ENCODE results near the gene SLFNL1.
A peak's percentile ranks its signal among the peaks of the same experiment; 100 is the strongest.

Gene SLFNL1

GRCh38 chr1:40985161-40985560 is 36.4 kb downstream of the SLFNL1 start:
- DNase-seq, result no peak

GRCh38 chr1:40984531-40984930 is 37.0 kb downstream of the SLFNL1 start:
- no peak for DNase-seq

- DNase-seq, result no peak
Measured at GRCh38 chr1:40984066-40984465, 37.5 kb downstream of the SLFNL1 start.

GRCh38 chr1:40983286-40983685 is 38.2 kb downstream of the SLFNL1 start:
- DNase-seq, result no peak

GRCh38 chr1:40982721-40983120 is 38.8 kb downstream of the SLFNL1 start:
- DNase-seq, result no peak

GRCh38 chr1:40981691-40982448 is 39.7 kb downstream of the SLFNL1 start:
- no peak for DNase-seq

- DNase-seq, result peak; percentile 69 to 80
Measured at GRCh38 chr1:40980453-40981121, 40.9 kb downstream of the SLFNL1 start.

- DNase-seq, result no peak
Measured at GRCh38 chr1:40980068-40980452, 41.5 kb downstream of the SLFNL1 start.

- DNase-seq, result peak; percentile 93 to 100
Measured at GRCh38 chr1:40979241-40980067, 42.1 kb downstream of the SLFNL1 start, which contains the start of gene CTPS1. CTPS1 (plus strand) TSS chr1:40979696; CDS start chr1:40983291, 3,595 bp downstream.

- DNase-seq, result no peak
Measured at GRCh38 chr1:40978886-40979240, 42.7 kb downstream of the SLFNL1 start.

GRCh38 chr1:40977716-40978115 is 43.8 kb downstream of the SLFNL1 start:
- no peak for DNase-seq

GRCh38 chr1:40976952-40977690 is 44.4 kb downstream of the SLFNL1 start:
- DNase-seq, result no peak

GRCh38 chr1:40974945-40975344 is 46.6 kb downstream of the SLFNL1 start:
- no peak for DNase-seq

GRCh38 chr1:40973912-40974311 is 47.6 kb downstream of the SLFNL1 start:
- no peak for DNase-seq

- DNase-seq, result no peak
Measured at GRCh38 chr1:40971966-40972365, 49.6 kb downstream of the SLFNL1 start.

- DNase-seq, result no peak
Measured at GRCh38 chr1:40969445-40969844, 52.1 kb downstream of the SLFNL1 start.

GRCh38 chr1:40966417-40966816 is 55.1 kb downstream of the SLFNL1 start:
- no peak for DNase-seq
